Prostate gland (tissue), 2 donors: ENCODE results near the gene COG2. TPM values are rescaled to one million over a fixed set of nuclear protein-coding genes. Genes with fewer than 3 reads are reported as not detected.

ENCODE experiments used
- DNase-seq: peaks from one replicate; pipeline ENCODE4 v3.0.0-alpha.2; 2019; ENCODE audit warnings: low spot score
- H3K27ac ChIP-seq, 2 donors: fragments of 200-600 bp; sonication (generic); 2 replicates each; pipeline ENCODE4 v1.5.1; 2017 to 2019
- H3K27me3 ChIP-seq: fragments of 200-600 bp; sonication (generic); replicated peaks from 2 replicates; pipeline ENCODE4 v1.5.1; 2019; ENCODE audit not compliant: insufficient read depth
- H3K36me3 ChIP-seq, 2 donors: fragments of 200-600 bp; sonication (generic); 1 replicate in 1 of 2; 2 replicates in 1 of 2; pipeline versions ENCODE4 v1.5.1 to v1.8.1; 2017 to 2019
- H3K4me1 ChIP-seq: fragments of 200-600 bp; sonication (generic); replicated peaks from 2 replicates; pipeline ENCODE4 v1.5.1; 2019
- H3K4me3 ChIP-seq, 2 donors: fragments of 200-600 bp; sonication (generic); 2 replicates each; pipeline ENCODE4 v1.5.1; 2017 to 2019
- H3K9me3 ChIP-seq: fragments of 200-600 bp; sonication (generic); 2 replicates; pipeline ENCODE4 v1.5.1; 2017
- POLR2A ChIP-seq: fragments of 450-650 bp; IDR thresholded peaks from one replicate; pipeline ENCODE4 v1.6.1; 2016; ENCODE audit warnings: antibody characterized with exemption, mild to moderate bottlenecking
- POLR2AphosphoS5 ChIP-seq: sonication (generic); formaldehyde crosslinking; IDR thresholded peaks from one replicate; pipeline ENCODE4 v1.6.1; 2017; ENCODE audit warnings: antibody characterized with exemption
- WGBS: methylation state at CpG from one replicate; pipeline ENCODE4 v1.1.5; 2018; 5-methylcytosine and 5-hydroxymethylcytosine counted together
- intact Hi-C: fragments of 100-400 bp; cut with DNase I; formaldehyde crosslinking; loops from one replicate; pipeline ENCODE4 v1.14.2; 2022
- total RNA-seq, 2 donors: library from RNA; depleted of rRNA; stranded (reverse); fragments of >200 nt; gene quantifications; one replicate each; pipeline ENCODE4 v1.1.0, GENCODE V29; 2016
- TF ChIP-seq, protein P1 (sequence below), 4 experiments: fragments of 200-600 bp in 2 of 4; fragments of 450-650 bp in 2 of 4; sonication (generic) in 2 of 4; IDR thresholded peaks; 1 replicate in 3 of 4; 2 replicates in 1 of 4; pipeline ENCODE4 v1.5.1; 2016 to 2019; ENCODE audit warnings: antibody characterized with exemption in 4 of 4, mild to moderate bottlenecking in 2 of 4, moderate library complexity in 2 of 4

Gene COG2
- total RNA-seq, 2 donors from 2014 or later: 26.1 to 32.8 TPM

- no peak for DNase-seq
- Histone ChIP-seq H3K27me3 (no peaks in the 10 kb centered on the region), H3K9me3 (no peaks in the 10 kb centered on the region), H3K4me3 (no peak overlapping the region), H3K36me3 (peaks cover 6 to 16% of the 10 kb centered on the region in 2 donors), H3K4me1 (no peaks in the 10 kb centered on the region), H3K27ac (no peak overlapping the region)
- TF ChIP-seq POLR2A: no peak
- TF ChIP-seq, protein P1, sequence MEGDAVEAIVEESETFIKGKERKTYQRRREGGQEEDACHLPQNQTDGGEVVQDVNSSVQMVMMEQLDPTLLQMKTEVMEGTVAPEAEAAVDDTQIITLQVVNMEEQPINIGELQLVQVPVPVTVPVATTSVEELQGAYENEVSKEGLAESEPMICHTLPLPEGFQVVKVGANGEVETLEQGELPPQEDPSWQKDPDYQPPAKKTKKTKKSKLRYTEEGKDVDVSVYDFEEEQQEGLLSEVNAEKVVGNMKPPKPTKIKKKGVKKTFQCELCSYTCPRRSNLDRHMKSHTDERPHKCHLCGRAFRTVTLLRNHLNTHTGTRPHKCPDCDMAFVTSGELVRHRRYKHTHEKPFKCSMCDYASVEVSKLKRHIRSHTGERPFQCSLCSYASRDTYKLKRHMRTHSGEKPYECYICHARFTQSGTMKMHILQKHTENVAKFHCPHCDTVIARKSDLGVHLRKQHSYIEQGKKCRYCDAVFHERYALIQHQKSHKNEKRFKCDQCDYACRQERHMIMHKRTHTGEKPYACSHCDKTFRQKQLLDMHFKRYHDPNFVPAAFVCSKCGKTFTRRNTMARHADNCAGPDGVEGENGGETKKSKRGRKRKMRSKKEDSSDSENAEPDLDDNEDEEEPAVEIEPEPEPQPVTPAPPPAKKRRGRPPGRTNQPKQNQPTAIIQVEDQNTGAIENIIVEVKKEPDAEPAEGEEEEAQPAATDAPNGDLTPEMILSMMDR (IDR thresholded peaks at IDR 0.05): no peak
- 92% methylated on average over 10 of the region's 10 CpGs for WGBS
- intact Hi-C loops: no loop called here
These were observed 49.3 kb downstream of the COG2 start for GRCh38 chr1:230691615-230692014.

DNA sequence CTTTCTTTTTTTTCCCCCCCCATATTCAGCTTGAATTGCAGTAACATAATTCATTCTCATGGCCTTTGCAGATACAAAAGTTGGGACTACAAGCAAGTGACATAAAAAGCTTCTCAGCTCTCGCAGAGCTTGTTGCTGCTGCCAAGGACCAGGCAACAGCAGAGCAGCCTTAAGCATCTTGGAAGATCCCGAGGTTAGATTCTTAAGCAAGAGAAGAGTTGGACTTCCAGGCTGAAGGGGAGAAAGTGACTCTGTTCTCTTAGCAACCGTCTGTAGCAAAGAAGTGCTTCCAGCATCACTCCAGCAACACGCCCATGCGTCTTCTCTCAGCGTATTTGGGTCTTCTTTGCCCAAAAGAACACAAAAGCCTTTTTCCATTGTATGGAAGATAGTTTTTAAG, 50.9 kb downstream of the COG2 start:
- 80% methylated on average over 6 of the region's 6 CpGs for WGBS

GRCh38 chr1:230693777-230694176, 51.5 kb downstream of the COG2 start:
- Histone ChIP-seq H3K9me3 (no peaks in the 10 kb centered on the region), H3K4me1 (no peaks in the 10 kb centered on the region), H3K27me3 (no peaks in the 10 kb centered on the region), H3K4me3 (no peak overlapping the region), H3K36me3 (peaks cover 6 to 9% of the 10 kb centered on the region in 2 donors), H3K27ac (no peak overlapping the region)
- intact Hi-C loops: no loop called here
- no peak for DNase-seq
- no peak for TF ChIP-seq POLR2AphosphoS5
- WGBS: 84% methylated on average over 8 of the region's 8 CpGs

More for the DNA sequence above, 50.9 kb downstream of the COG2 start:
- no peak for TF ChIP-seq POLR2A
- no peak for TF ChIP-seq POLR2AphosphoS5
- TF ChIP-seq, protein P1 (IDR thresholded peaks at IDR 0.05): no peak
- Histone ChIP-seq H3K4me1 (no peaks in the 10 kb centered on the region), H3K36me3 (peaks cover 6 to 9% of the 10 kb centered on the region in 2 donors), H3K27me3 (no peaks in the 10 kb centered on the region), H3K9me3 (no peaks in the 10 kb centered on the region), H3K4me3 (no peak overlapping the region), H3K27ac (no peak overlapping the region)
- intact Hi-C loops: no loop called here
- DNase-seq: no peak

DNA sequence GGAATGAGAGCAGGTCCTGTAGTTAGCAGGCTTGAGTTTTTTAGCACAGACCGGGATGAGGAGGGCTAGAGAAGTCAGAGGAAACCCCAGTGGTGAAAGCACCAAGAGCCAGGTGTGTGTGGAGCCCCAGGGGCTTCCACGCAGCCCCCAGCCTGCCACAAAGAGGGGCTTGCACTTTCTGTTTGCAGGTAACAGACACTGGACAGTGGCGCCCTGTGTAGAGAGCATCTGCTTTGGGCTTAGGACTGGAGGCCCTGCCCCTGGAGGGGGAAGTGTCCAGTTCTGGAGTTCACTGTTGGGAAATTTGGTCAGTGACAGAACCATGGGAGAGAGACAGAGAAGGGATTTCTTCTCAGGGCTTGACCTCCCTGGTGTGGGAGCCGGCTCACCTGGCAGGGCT, 52.2 kb downstream of the COG2 start:
- intact Hi-C loops: no loop called here
- WGBS: 89% methylated on average over 4 of the region's 4 CpGs
- Histone ChIP-seq H3K27me3 (no peaks in the 10 kb centered on the region), H3K9me3 (no peaks in the 10 kb centered on the region), H3K4me3 (no peak overlapping the region), H3K36me3 (peaks cover 6 to 9% of the 10 kb centered on the region in 2 donors), H3K27ac (no peak overlapping the region), H3K4me1 (no peaks in the 10 kb centered on the region)
- no peak for TF ChIP-seq POLR2A
- TF ChIP-seq, protein P1 (IDR thresholded peaks at IDR 0.05): no peak
- TF ChIP-seq POLR2AphosphoS5: no peak
- no peak for DNase-seq

DNA sequence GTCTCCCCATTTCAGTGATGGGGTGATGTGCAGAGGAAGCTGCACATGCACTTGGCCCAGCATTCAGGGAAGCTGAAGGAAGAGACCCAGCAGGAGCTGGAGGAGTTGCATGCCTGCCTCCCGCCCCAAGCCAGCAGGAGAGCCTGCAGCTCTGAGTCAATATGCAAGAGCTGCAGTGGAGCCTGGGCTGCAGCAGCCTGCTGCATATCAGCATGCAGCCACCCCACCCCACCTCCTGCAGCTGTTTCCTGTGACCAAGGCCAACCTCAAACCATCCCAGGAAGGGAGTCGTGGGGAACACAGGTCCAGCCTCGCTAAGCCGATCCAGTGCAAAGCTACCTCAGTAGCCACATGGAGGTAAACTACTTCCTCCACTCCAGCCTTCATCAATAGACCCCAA, 52.7 kb downstream of the COG2 start:
- WGBS: 78% methylated on average over 3 of the region's 4 CpGs
- no peak for DNase-seq
- Histone ChIP-seq H3K27ac (no peak overlapping the region), H3K4me1 (no peaks in the 10 kb centered on the region), H3K4me3 (no peak overlapping the region), H3K9me3 (no peaks in the 10 kb centered on the region), H3K36me3 (peaks cover 4 to 7% of the 10 kb centered on the region in 2 donors), H3K27me3 (no peaks in the 10 kb centered on the region)
- TF ChIP-seq POLR2A (no peak), POLR2AphosphoS5 (no peak)
- TF ChIP-seq, protein P1 (IDR thresholded peaks at IDR 0.05): no peak
- intact Hi-C loops: no loop called here
